ENCODE data around the gene UBAP2L.
A peak's percentile ranks its signal among the peaks of the same experiment; 100 is the strongest.
"Not testable (repeated sequence)": the region's sequence is repeated elsewhere in the genome, so short reads cannot be mapped to it uniquely, and the experiment has no call there.

Gene UBAP2L

GRCh38 chr1:154222518-154222917 is 1.8 kb downstream of the UBAP2L start:
- Histone ChIP-seq H3K36me3 (peaks cover 66% of the 10 kb centered on the region), H3K9me3 (no peaks in the 10 kb centered on the region), H3K4me3 (ENCODE audit: low read depth, low read length) (peak overlapping the region; percentile 68), H3K4me1 (no peaks in the 10 kb centered on the region), H3K27me3 (no peaks in the 10 kb centered on the region)
- no peak for DNase-seq
- TF ChIP-seq CTCF (IDR thresholded peaks at IDR 0.05; ENCODE audit: low read depth, low read length): no peak

GRCh38 chr1:154222918-154223317 is 2.2 kb downstream of the UBAP2L start:
- H3K4me3 ChIP-seq (ENCODE audit: low read depth, low read length): no peak overlapping the region
- no peaks in the 10 kb centered on the region for H3K9me3 ChIP-seq
- no peaks in the 10 kb centered on the region for H3K27me3 ChIP-seq
- TF ChIP-seq CTCF (IDR thresholded peaks at IDR 0.05; ENCODE audit: low read depth, low read length): no peak
- DNase-seq: no peak
- no peaks in the 10 kb centered on the region for H3K4me1 ChIP-seq
- H3K36me3 ChIP-seq: peaks cover 66% of the 10 kb centered on the region

GRCh38 chr1:154223621-154224020 is 2.9 kb downstream of the UBAP2L start:
- Histone ChIP-seq H3K9me3 (no peaks in the 10 kb centered on the region), H3K27me3 (no peaks in the 10 kb centered on the region), H3K36me3 (peaks cover 66% of the 10 kb centered on the region), H3K4me3 (ENCODE audit: low read depth, low read length) (no peak overlapping the region), H3K4me1 (no peaks in the 10 kb centered on the region)
- no peak for DNase-seq
- no peak for TF ChIP-seq CTCF (IDR thresholded peaks at IDR 0.05; ENCODE audit: low read depth, low read length)

- TF ChIP-seq CTCF (IDR thresholded peaks at IDR 0.05; ENCODE audit: low read depth, low read length): no peak
- Histone ChIP-seq H3K4me1 (no peaks in the 10 kb centered on the region), H3K36me3 (peaks cover 69% of the 10 kb centered on the region), H3K9me3 (no peaks in the 10 kb centered on the region), H3K27me3 (no peaks in the 10 kb centered on the region), H3K4me3 (ENCODE audit: low read depth, low read length) (no peak overlapping the region)
- DNase-seq: no peak
Measured at GRCh38 chr1:154225370-154225769, 4.6 kb downstream of the UBAP2L start.

GRCh38 chr1:154231112-154231511 is 10.4 kb downstream of the UBAP2L start:
- not testable (repeated sequence) for H3K4me3 ChIP-seq (ENCODE audit: low read depth, low read length); DNase-seq; H3K9me3 ChIP-seq; H3K27me3 ChIP-seq; H3K4me1 ChIP-seq
- peaks cover 96% of the 10 kb centered on the region for H3K36me3 ChIP-seq

GRCh38 chr1:154233127-154233526 is 12.4 kb downstream of the UBAP2L start:
- not testable (repeated sequence) for DNase-seq; H3K4me3 ChIP-seq (ENCODE audit: low read depth, low read length); H3K27me3 ChIP-seq; H3K4me1 ChIP-seq; H3K9me3 ChIP-seq
- H3K36me3 ChIP-seq: peaks cover 96% of the 10 kb centered on the region

GRCh38 chr1:154236855-154237254 is 16.1 kb downstream of the UBAP2L start:
- peaks cover 92% of the 10 kb centered on the region for H3K36me3 ChIP-seq
- H3K9me3 ChIP-seq: no peaks in the 10 kb centered on the region
- TF ChIP-seq CTCF (IDR thresholded peaks at IDR 0.05; ENCODE audit: low read depth, low read length): no peak
- DNase-seq: no peak
- no peaks in the 10 kb centered on the region for H3K4me1 ChIP-seq
- H3K27me3 ChIP-seq: no peaks in the 10 kb centered on the region
- H3K4me3 ChIP-seq (ENCODE audit: low read depth, low read length): no peak overlapping the region
